HepG2 (cell line): ENCODE results near the gene APLF. TPM values are rescaled to one million over a fixed set of nuclear protein-coding genes. Genes with fewer than 3 reads are reported as not detected.
A peak's percentile ranks its signal among the peaks of the same experiment; 100 is the strongest.

Experiments used
- ATAC-seq: fragments of 200-7000 bp; cut with Tn5 transposase; 3 replicates; pipeline ENCODE4 v1.9.1; 2020; ENCODE audit warnings: mild to moderate bottlenecking, moderate library complexity
- BruUV-seq: library from RNA; stranded (reverse); fragments of 400-500 nt; replicated peaks from 2 replicates; lab custom pipeline; 2021; lab: Mats Ljungman, UMichigan
- CTCF ChIA-PET: fragments of 300-600 bp; formaldehyde crosslinking; extraction: SDS; loops from one replicate; lab custom pipeline; 2021; ENCODE audit warnings: low total read pairs, inconsistent platforms, low intra/inter-chr PET ratio; lab: Yijun Ruan, JAX
- POLR2A ChIA-PET: fragments of 350-600 bp; sonication (Branson Sonifier 250); formaldehyde crosslinking; loops from one replicate; lab custom pipeline; 2020; ENCODE audit warnings: antibody characterized with exemption, inconsistent platforms; lab: Yijun Ruan, JAX
- DNase-seq: peaks from one replicate; pipeline ENCODE4 v3.0.0-alpha.2; 2015; ENCODE audit warnings: low spot score
- FAIRE-seq: peaks from 3 replicates; lab custom pipeline; 2011; peaks lifted over from hg19 to GRCh38; lab: Jason Lieb, UNC
- H2AFZ ChIP-seq: one replicate; pipeline ENCODE4 v1.6.1; 2011; ENCODE audit warnings: low read length, inconsistent platforms
- H3K27ac ChIP-seq: fragments of 300-600 bp; 3 replicates; pipeline ENCODE4 v1.8.0; 2011; ENCODE audit warnings: mixed run types, mild to moderate bottlenecking, mixed read lengths, low read length, inconsistent platforms; ENCODE audit not compliant: insufficient read depth; ENCODE audit errors: extremely low read length
- H3K27me3 ChIP-seq, 2 experiments: fragments of 200-600 bp in 1 of 2; 2 replicates in 1 of 2; 3 replicates in 1 of 2; pipeline versions ENCODE4 v1.6.0 to v1.8.0; 2011; ENCODE audit warnings: low read length in 2 of 2, mild to moderate bottlenecking in 2 of 2, moderate library complexity in 2 of 2, inconsistent platforms in 1 of 2; ENCODE audit not compliant: insufficient read depth in 2 of 2, control insufficient read depth in 1 of 2
- H3K36me3 ChIP-seq, 2 experiments: fragments of 200-600 bp in 1 of 2; replicated peaks in 1 of 2; 2 replicates in 1 of 2; 3 replicates in 1 of 2; pipeline versions ENCODE4 v1.5.1 to v1.8.0; 2011; ENCODE audit warnings: low read length in 2 of 2, inconsistent platforms in 1 of 2; ENCODE audit not compliant: insufficient read depth in 2 of 2, control insufficient read depth in 1 of 2
- H3K4me1 ChIP-seq: 2 replicates; pipeline ENCODE4 v1.5.1; 2012; ENCODE audit warnings: low read length, inconsistent platforms; ENCODE audit not compliant: insufficient read depth
- H3K4me2 ChIP-seq: 2 replicates; pipeline ENCODE4 v1.6.0; 2011; ENCODE audit warnings: low read depth, low read length, inconsistent platforms
- H3K4me3 ChIP-seq, 3 experiments: fragments of 200-600 bp in 1 of 3; sonication (generic), shearing (Covaris generic) in 1 of 3; replicated peaks in 1 of 3; 2 replicates each; pipeline ENCODE4 v1.5.1; 2011 to 2016; ENCODE audit warnings: low read length in 3 of 3, inconsistent platforms in 2 of 3, low read depth in 2 of 3, mild to moderate bottlenecking in 2 of 3, control low read depth in 1 of 3, mixed read lengths in 1 of 3; ENCODE audit not compliant: insufficient read depth in 1 of 3
- H3K79me2 ChIP-seq: one replicate; pipeline ENCODE4 v1.6.1; 2011; ENCODE audit warnings: low read length, inconsistent platforms; ENCODE audit not compliant: insufficient read depth
- H3K9ac ChIP-seq: 2 replicates; pipeline ENCODE4 v1.6.0; 2011; ENCODE audit warnings: mild to moderate bottlenecking, low read depth, low read length, inconsistent platforms; ENCODE audit not compliant: insufficient read depth
- H3K9me3 ChIP-seq: 2 replicates; pipeline ENCODE4 v1.5.1; 2012; ENCODE audit warnings: mild to moderate bottlenecking, low read length
- H4K20me1 ChIP-seq: 2 replicates; pipeline ENCODE4 v1.6.0; 2011; ENCODE audit warnings: inconsistent platforms, mild to moderate bottlenecking, low read length, moderate library complexity; ENCODE audit not compliant: insufficient read depth
- NR2F2 ChIP-seq: IDR thresholded peaks from 2 replicates; pipeline ENCODE4 v1.6.1; 2012; ENCODE audit warnings: low read depth, inconsistent platforms, borderline replicate concordance
- PAX8 ChIP-seq: sonication (generic); formaldehyde crosslinking; IDR thresholded peaks from 2 replicates; pipeline ENCODE4 v1.8.0; 2022; ENCODE audit warnings: mild to moderate bottlenecking, missing genetic modification reagents, borderline replicate concordance
- PHF8 ChIP-seq: sonication (generic); formaldehyde crosslinking; IDR thresholded peaks from 2 replicates; pipeline ENCODE4 v1.5.0; 2020; ENCODE audit warnings: missing genetic modification reagents
- ZNF264 ChIP-seq: sonication (generic); formaldehyde crosslinking; IDR thresholded peaks from 2 replicates; pipeline ENCODE4 v1.4.0; 2020; ENCODE audit warnings: missing genetic modification reagents
- ZNF274 ChIP-seq: sonication (generic); formaldehyde crosslinking; IDR thresholded peaks from 2 replicates; pipeline ENCODE4 v1.5.1; 2020; ENCODE audit warnings: mild to moderate bottlenecking, missing genetic modification reagents
- ZNF687 ChIP-seq: sonication (generic); formaldehyde crosslinking; IDR thresholded peaks from 2 replicates; pipeline ENCODE4 v1.5.1; 2020; ENCODE audit warnings: mild to moderate bottlenecking, missing genetic modification reagents, moderate library complexity
- ZSCAN21 ChIP-seq: sonication (generic); formaldehyde crosslinking; IDR thresholded peaks from 2 replicates; pipeline ENCODE4 v1.8.0; 2022; ENCODE audit warnings: mild to moderate bottlenecking, missing genetic modification reagents, moderate library complexity, borderline replicate concordance
- WGBS: methylation state at CpG from one replicate; pipeline ENCODE4 v1.1.6; 2017; ENCODE audit warnings: low lambda C conversion rate; 5-methylcytosine and 5-hydroxymethylcytosine counted together
- in situ Hi-C: cut with HindIII; loops from 2 replicates; pipeline ENCODE4 v1.10.0; 2017; ENCODE audit warnings: low pct_unique_long_range_greater_than_20kb; ENCODE audit not compliant: extremely low pct_ligation_motif_present
- intact Hi-C: fragments of 100-400 bp; cut with micrococcal nuclease; formaldehyde crosslinking; loops from one replicate; pipeline ENCODE4 v1.10.0; 2022; ENCODE audit not compliant: unreplicated experiment
- polyA plus RNA-seq, 8 experiments: library from polyadenylated mRNA; depleted of rRNA in 3 of 8; stranded (reverse) in 7 of 8; unstranded in 1 of 8; fragments of >200 nt; fragmentation: Illumina TruSeq in 4 of 8; extraction: Trizol in 4 of 8; gene quantifications; 2 replicates each; pipeline versions ENCODE4 v1.2.1 to v1.2.3, GENCODE V29; 2011 to 2016; ENCODE audit warnings: low read depth in 4 of 8, missing spikeins in 1 of 8, mixed read lengths in 1 of 8; ENCODE audit not compliant: insufficient read depth in 1 of 8
- total RNA-seq, 5 experiments: library from RNA; depleted of rRNA; stranded (reverse); fragments of >200 nt; fragmentation: Illumina TruSeq; extraction: Trizol; gene quantifications; 2 replicates each; pipeline ENCODE4 v1.2.3, GENCODE V29; 2016; ENCODE audit warnings: low read depth in 1 of 5
- TF ChIP-seq, protein P1 (sequence below): sonication (generic); formaldehyde crosslinking; IDR thresholded peaks from 2 replicates; pipeline ENCODE4 v1.4.0; 2020; ENCODE audit warnings: mild to moderate bottlenecking, missing genetic modification reagents
- TF ChIP-seq, protein P2 (sequence below): IDR thresholded peaks from 2 replicates; pipeline ENCODE4 v1.6.1; 2016; ENCODE audit warnings: low read depth, control low read depth
- TF ChIP-seq, protein P3 (sequence below): IDR thresholded peaks from 2 replicates; pipeline ENCODE4 v1.6.1; 2018; ENCODE audit warnings: missing genetic modification reagents, mild to moderate bottlenecking, missing compliant biosample characterization

APLF gene
- total and polyA plus RNA-seq, 2 of the 13 experiments (the other 11 are each of a cell fraction or from before 2014, with no cell fraction given): 0.45 to 2.2 TPM

DNA sequence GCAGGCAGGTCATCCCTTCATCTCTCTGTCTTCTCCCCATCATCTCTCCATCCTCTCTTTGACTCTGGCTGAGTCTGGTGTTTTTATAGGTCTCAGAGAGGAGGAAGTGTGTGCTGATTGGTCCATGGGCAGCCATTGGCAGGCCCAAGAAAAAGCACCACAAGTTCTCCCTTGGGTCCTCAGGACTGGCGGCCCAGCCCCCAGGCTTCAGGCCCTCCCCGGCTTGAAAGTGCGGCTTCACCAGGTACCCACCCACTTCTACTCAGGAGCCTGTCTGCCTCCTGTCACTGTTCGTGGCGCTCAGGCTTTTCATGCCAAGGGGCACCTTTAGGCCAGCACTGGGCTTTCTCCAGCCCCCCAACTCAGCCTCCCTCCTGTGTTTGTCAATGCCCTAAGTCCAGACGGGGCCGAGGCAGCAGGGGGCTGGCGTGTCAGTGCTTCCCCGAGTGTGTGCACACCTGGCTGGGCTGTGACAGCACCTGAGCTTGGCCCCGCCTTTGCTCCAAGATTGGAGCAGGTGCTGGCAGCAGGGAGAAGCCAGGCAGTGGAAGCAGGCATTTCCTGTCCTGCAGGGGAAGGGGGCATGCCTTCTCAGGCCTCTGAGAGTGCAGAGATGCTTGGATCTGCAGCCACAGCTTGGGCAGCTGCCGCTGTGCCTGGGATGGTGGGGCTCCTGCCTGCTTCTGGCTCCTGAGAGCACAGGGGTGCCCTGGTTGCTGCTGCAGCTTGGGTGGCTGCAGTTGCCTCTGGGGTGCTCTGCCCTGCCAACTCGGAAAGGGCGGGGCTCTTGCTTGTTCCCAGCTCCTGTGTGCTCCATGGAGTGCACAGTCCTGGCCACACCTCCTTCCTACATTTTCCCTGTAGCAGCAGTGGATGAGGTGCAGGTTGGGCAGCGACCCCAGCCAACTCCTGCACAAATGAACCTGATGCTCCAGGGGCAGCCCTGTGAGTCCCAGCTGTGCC is 34.4 kb upstream of the APLF start:
- Histone ChIP-seq H3K4me3 (no peak overlapping the region), H3K4me2 (no peak overlapping the region), H3K27ac (no peak overlapping the region), H3K9ac (no peak overlapping the region), H2AFZ (no peak overlapping the region), H3K4me1 (no peaks in the 10 kb centered on the region), H3K27me3 (no peaks in the 10 kb centered on the region; a peak in 1 of 5 replicates), H4K20me1 (no peaks in the 10 kb centered on the region), H3K9me3 (no peaks in the 10 kb centered on the region), H3K36me3 (no peaks in the 10 kb centered on the region), H3K79me2 (no peaks in the 10 kb centered on the region)
- peak; percentile 30; the same call in 1 of the 3 replicates for ATAC-seq
- FAIRE-seq: no peak
- no peak for DNase-seq
- BruUV-seq: no TSS peak
- in situ Hi-C loops (no loop called here), intact Hi-C loops (no loop called here)
- ChIA-PET POLR2A (no interaction called here), CTCF (no interaction called here)
- WGBS: 8% methylated on average over 9 of the region's 14 CpGs
- TF ChIP-seq PAX8 (CRISPR knock-in tag) (no peak), ZNF264 (CRISPR knock-in tag) (no peak), NR2F2 (no peak), ZNF687 (CRISPR knock-in tag) (peak; percentile 17; the same call in 1 of the 2 replicates), ZSCAN21 (CRISPR knock-in tag) (no peak), PHF8 (CRISPR knock-in tag) (no peak), ZNF274 (CRISPR knock-in tag) (0 out of 2 replicates have a peak, but pooled peaks have one; percentile 21)
- TF ChIP-seq, protein P1, sequence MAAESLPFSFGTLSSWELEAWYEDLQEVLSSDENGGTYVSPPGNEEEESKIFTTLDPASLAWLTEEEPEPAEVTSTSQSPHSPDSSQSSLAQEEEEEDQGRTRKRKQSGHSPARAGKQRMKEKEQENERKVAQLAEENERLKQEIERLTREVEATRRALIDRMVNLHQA (CRISPR knock-in tag): no peak
- TF ChIP-seq, protein P2, sequence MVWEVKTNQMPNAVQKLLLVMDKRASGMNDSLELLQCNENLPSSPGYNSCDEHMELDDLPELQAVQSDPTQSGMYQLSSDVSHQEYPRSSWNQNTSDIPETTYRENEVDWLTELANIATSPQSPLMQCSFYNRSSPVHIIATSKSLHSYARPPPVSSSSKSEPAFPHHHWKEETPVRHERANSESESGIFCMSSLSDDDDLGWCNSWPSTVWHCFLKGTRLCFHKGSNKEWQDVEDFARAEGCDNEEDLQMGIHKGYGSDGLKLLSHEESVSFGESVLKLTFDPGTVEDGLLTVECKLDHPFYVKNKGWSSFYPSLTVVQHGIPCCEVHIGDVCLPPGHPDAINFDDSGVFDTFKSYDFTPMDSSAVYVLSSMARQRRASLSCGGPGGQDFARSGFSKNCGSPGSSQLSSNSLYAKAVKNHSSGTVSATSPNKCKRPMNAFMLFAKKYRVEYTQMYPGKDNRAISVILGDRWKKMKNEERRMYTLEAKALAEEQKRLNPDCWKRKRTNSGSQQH: no peak
- TF ChIP-seq, protein P3, sequence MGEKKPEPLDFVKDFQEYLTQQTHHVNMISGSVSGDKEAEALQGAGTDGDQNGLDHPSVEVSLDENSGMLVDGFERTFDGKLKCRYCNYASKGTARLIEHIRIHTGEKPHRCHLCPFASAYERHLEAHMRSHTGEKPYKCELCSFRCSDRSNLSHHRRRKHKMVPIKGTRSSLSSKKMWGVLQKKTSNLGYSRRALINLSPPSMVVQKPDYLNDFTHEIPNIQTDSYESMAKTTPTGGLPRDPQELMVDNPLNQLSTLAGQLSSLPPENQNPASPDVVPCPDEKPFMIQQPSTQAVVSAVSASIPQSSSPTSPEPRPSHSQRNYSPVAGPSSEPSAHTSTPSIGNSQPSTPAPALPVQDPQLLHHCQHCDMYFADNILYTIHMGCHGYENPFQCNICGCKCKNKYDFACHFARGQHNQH (CRISPR knock-in tag): no peak
